Measurements from ENCODE around the gene ZNF778. TPM values are rescaled to one million over a fixed set of nuclear protein-coding genes. Genes with fewer than 3 reads are reported as not detected.

The ZNF778 gene
- total RNA-seq, 4 donors from 2014 or later = 3.4 to 10.7 (median 6.5) TPM

DNA sequence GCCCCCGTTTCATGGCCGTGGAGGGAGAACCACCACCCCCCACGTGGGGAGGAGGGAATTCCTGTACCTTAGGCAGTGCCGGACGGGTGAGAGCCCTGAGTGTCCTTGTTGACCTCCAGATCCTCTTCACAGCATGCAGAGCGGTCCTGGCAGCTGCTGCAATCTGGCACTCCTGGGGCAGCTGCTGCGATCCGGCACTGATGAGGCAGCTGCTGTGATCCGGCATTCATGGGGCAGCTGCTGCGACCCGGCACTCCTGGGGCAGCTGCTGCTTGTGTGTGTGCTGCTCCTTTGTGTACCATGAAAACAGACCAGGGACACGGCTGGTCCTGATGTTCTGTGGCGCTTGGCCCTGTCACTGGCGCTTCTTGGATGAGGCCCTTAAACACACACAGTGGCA, 12.8 kb downstream of the ZNF778 start:
- no peak for DNase-seq
- intact Hi-C loops (cut with DNase I) = no loop called here
- no peak overlapping the region for H3K27ac ChIP-seq
- no peaks in the 10 kb centered on the region for H3K27me3 ChIP-seq
- H3K4me1 ChIP-seq = no peaks in the 10 kb centered on the region
- peaks cover 0 to 3% (median 0%) of the 10 kb centered on the region in 3 donors for H3K9me3 ChIP-seq
- TF ChIP-seq CTCF (IDR thresholded peaks at IDR 0.05) (no peak), POLR2A (IDR thresholded peaks at IDR 0.05) (no peak)
- peaks cover 24 to 95% (median 28%) of the 10 kb centered on the region in 3 donors for H3K36me3 ChIP-seq
- WGBS, 2 donors = 93 to 97% methylated on average over 5 to 6 of the region's 14 CpGs
- no peak overlapping the region for H3K4me3 ChIP-seq

GRCh38 chr16:89232107-89232506, 14.6 kb downstream of the ZNF778 start:
- TF ChIP-seq CTCF (IDR thresholded peaks at IDR 0.05) = no peak
- TF ChIP-seq POLR2A (IDR thresholded peaks at IDR 0.05) = no peak

GRCh38 chr16:89233678-89234490, 16.4 kb downstream of the ZNF778 start:
- Histone ChIP-seq H3K9me3 (no peaks in the 10 kb centered on the region), H3K4me1 (no peaks in the 10 kb centered on the region), H3K27me3 (no peaks in the 10 kb centered on the region), H3K4me3 (no peak overlapping the region), H3K27ac (no peak overlapping the region), H3K36me3 (peaks cover 0 to 59% (median 6%) of the 10 kb centered on the region in 3 donors)
- intact Hi-C loops (cut with DNase I) = no loop called here
- WGBS, 2 donors = 92% methylated on average over 16 of the region's 16 CpGs
- TF ChIP-seq CTCF (IDR thresholded peaks at IDR 0.05) (no peak), POLR2A (IDR thresholded peaks at IDR 0.05) (no peak)
- no peak for DNase-seq

More at GRCh38 chr16:89232107-89232506, 14.6 kb downstream of the ZNF778 start:
- peaks cover 14 to 77% (median 15%) of the 10 kb centered on the region in 3 donors for H3K36me3 ChIP-seq
- no peak for DNase-seq
- WGBS, 2 donors = 80% methylated on average over 1 to 2 of the region's 2 CpGs
- no peaks in the 10 kb centered on the region for H3K9me3 ChIP-seq
- H3K4me3 ChIP-seq = no peak overlapping the region
- intact Hi-C loops (cut with DNase I) = no loop called here
- H3K4me1 ChIP-seq = no peaks in the 10 kb centered on the region
- H3K27ac ChIP-seq = no peak overlapping the region
- H3K27me3 ChIP-seq = no peaks in the 10 kb centered on the region

DNA sequence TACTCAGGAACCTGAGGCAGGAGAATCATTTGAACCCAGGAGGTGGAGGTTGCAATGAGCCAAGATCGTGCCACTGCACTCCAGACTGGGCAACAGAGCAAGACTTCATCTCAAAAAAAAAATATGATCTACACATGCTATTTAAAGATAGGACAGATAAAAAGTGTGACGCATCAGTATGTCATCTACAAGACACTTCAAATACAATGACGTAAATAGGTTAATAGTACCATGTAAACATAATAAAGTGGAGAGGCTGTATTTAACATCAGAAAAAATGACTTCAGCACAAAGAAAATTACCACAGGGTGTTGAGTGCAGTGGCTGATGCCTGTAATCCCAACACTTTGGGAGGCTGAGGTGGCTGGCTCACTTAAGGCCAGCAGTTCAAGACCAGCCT, 20.2 kb downstream of the ZNF778 start:
- no peak for DNase-seq
- intact Hi-C loops (cut with DNase I) = no loop called here
- H3K9me3 ChIP-seq = no peaks in the 10 kb centered on the region
- TF ChIP-seq POLR2A (IDR thresholded peaks at IDR 0.05) = no peak
- no peak for TF ChIP-seq CTCF (IDR thresholded peaks at IDR 0.05)
- 85 to 87% methylated on average over 2 to 3 of the region's 3 CpGs for WGBS, 2 donors
- no peaks in the 10 kb centered on the region for H3K27me3 ChIP-seq
- H3K4me3 ChIP-seq = no peak overlapping the region
- H3K27ac ChIP-seq = no peak overlapping the region
- peaks cover 3 to 19% (median 4%) of the 10 kb centered on the region in 3 donors for H3K4me1 ChIP-seq
- peaks cover 0 to 20% (median 0%) of the 10 kb centered on the region in 3 donors for H3K36me3 ChIP-seq

- intact Hi-C loops (cut with DNase I) = no loop called here
- peak overlapping the region; percentile 59 to 83 (median 78) for H3K4me3 ChIP-seq
- H3K27me3 ChIP-seq = no peaks in the 10 kb centered on the region
- WGBS, 2 donors = 2 to 3% methylated on average over 24 to 35 of the region's 39 CpGs
- TF ChIP-seq CTCF (IDR thresholded peaks at IDR 0.05) (no peak), POLR2A (IDR thresholded peaks at IDR 0.05) (peak in 2 of 4 donors; percentile 73 to 86)
- no peaks in the 10 kb centered on the region for H3K36me3 ChIP-seq
- no peaks in the 10 kb centered on the region for H3K9me3 ChIP-seq
- H3K4me1 ChIP-seq = peaks cover 3 to 20% (median 4%) of the 10 kb centered on the region in 3 donors
- no peak for DNase-seq
- peak overlapping the region; percentile 90 to 98 (median 96) for H3K27ac ChIP-seq
Observed at GRCh38 chr16:89241187-89242007, 23.9 kb downstream of the ZNF778 start.
